Neural crest cell (in vitro differentiated cells): ENCODE data around the gene ICAM1. TPM values are rescaled to one million over a fixed set of nuclear protein-coding genes. Genes with fewer than 3 reads are reported as not detected.
A peak's percentile ranks its signal among the peaks of the same experiment; 100 is the strongest.

ENCODE experiments used
- DNase-seq: peaks from one replicate; pipeline ENCODE4 v3.0.0; 2021; ENCODE audit warnings: low read depth, mixed read lengths, low spot score
- H3K27ac Mint-ChIP-seq: one replicate; pipeline ENCODE4 v1.8.0; 2021; ENCODE audit warnings: mild to moderate bottlenecking, mixed read lengths; ENCODE audit not compliant: unreplicated experiment
- H3K27me3 Mint-ChIP-seq: 2 replicates; pipeline ENCODE4 v1.8.0; 2021; ENCODE audit warnings: low read depth, mild to moderate bottlenecking, mixed read lengths
- H3K36me3 Mint-ChIP-seq: 2 replicates; pipeline ENCODE4 v1.8.0; 2021; ENCODE audit warnings: low read depth, mild to moderate bottlenecking, mixed read lengths
- H3K4me1 Mint-ChIP-seq: 2 replicates; pipeline ENCODE4 v1.8.0; 2021; ENCODE audit warnings: mixed read lengths
- H3K4me3 Mint-ChIP-seq: one replicate; pipeline ENCODE4 v1.8.0; 2021; ENCODE audit warnings: mild to moderate bottlenecking, mixed read lengths
- H3K9me3 Mint-ChIP-seq: 2 replicates; pipeline ENCODE4 v1.8.0; 2021; ENCODE audit warnings: mixed read lengths
- total RNA-seq: library from RNA; stranded (reverse); gene quantifications from 2 replicates; pipeline ENCODE4 v1.2.1, GENCODE V29; 2021
- TF ChIP-seq, protein P1 (sequence below): fragments of 200-600 bp; sonication (generic); conservative IDR thresholded peaks from 2 replicates; pipeline ENCODE4 v1.5.0; 2021; ENCODE audit warnings: antibody characterized with exemption, mild to moderate bottlenecking

Gene ICAM1
- total RNA-seq, 1 donor from 2014 or later: 0.23 TPM

DNA sequence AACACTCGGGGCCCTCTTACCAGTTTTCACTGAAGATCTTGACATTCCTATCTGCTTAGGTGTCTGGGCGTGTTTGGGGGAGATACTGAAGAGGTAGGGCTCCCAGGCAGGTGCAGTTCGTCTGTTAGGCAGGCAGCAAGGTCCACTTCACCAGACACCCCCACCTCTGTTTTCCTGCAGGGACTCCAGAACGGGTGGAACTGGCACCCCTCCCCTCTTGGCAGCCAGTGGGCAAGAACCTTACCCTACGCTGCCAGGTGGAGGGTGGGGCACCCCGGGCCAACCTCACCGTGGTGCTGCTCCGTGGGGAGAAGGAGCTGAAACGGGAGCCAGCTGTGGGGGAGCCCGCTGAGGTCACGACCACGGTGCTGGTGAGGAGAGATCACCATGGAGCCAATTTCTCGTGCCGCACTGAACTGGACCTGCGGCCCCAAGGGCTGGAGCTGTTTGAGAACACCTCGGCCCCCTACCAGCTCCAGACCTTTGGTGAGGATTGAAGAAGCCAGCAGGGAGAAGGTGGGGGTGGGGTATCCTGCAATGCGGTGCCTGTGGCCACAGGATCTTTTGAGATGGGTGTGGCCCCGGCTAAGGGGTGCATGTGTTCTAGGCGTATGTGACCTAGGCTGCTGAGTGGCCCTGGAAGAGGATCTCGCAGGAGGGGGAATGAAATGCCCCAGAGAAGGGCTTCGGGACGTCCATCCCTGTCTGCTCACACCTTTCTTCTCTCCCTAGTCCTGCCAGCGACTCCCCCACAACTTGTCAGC is 12.6 kb downstream of the ICAM1 start:
- no peak overlapping the region for H3K4me3 Mint-ChIP-seq
- H3K4me1 Mint-ChIP-seq: peaks cover 1% of the 10 kb centered on the region
- H3K36me3 Mint-ChIP-seq: no peaks in the 10 kb centered on the region
- no peaks in the 10 kb centered on the region for H3K9me3 Mint-ChIP-seq
- H3K27me3 Mint-ChIP-seq: peaks cover 66% of the 10 kb centered on the region
- DNase-seq: no peak
- TF ChIP-seq, protein P1, sequence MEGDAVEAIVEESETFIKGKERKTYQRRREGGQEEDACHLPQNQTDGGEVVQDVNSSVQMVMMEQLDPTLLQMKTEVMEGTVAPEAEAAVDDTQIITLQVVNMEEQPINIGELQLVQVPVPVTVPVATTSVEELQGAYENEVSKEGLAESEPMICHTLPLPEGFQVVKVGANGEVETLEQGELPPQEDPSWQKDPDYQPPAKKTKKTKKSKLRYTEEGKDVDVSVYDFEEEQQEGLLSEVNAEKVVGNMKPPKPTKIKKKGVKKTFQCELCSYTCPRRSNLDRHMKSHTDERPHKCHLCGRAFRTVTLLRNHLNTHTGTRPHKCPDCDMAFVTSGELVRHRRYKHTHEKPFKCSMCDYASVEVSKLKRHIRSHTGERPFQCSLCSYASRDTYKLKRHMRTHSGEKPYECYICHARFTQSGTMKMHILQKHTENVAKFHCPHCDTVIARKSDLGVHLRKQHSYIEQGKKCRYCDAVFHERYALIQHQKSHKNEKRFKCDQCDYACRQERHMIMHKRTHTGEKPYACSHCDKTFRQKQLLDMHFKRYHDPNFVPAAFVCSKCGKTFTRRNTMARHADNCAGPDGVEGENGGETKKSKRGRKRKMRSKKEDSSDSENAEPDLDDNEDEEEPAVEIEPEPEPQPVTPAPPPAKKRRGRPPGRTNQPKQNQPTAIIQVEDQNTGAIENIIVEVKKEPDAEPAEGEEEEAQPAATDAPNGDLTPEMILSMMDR: no peak
- H3K27ac Mint-ChIP-seq: no peak overlapping the region

DNA sequence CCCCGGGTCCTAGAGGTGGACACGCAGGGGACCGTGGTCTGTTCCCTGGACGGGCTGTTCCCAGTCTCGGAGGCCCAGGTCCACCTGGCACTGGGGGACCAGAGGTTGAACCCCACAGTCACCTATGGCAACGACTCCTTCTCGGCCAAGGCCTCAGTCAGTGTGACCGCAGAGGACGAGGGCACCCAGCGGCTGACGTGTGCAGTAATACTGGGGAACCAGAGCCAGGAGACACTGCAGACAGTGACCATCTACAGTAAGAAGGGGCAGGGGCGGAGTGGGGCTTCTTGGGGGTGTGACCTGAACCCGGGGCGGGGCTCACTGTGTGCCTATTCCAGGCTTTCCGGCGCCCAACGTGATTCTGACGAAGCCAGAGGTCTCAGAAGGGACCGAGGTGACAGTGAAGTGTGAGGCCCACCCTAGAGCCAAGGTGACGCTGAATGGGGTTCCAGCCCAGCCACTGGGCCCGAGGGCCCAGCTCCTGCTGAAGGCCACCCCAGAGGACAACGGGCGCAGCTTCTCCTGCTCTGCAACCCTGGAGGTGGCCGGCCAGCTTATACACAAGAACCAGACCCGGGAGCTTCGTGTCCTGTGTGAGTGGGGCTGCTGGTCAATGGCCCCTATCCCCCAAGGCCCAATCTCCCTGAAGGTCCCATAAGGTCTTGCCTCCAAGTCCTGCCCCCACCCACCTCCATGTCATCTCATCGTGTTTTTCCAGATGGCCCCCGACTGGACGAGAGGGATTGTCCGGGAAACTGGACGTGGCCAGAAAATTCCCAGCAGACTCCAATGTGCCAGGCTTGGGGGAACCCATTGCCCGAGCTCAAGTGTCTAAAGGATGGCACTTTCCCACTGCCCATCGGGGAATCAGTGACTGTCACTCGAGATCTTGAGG is 13.4 kb downstream of the ICAM1 start:
- Mint-ChIP-seq H3K4me3 (no peak overlapping the region), H3K4me1 (peaks cover 6% of the 10 kb centered on the region), H3K9me3 (no peaks in the 10 kb centered on the region), H3K27ac (no peak overlapping the region), H3K27me3 (peaks cover 68% of the 10 kb centered on the region), H3K36me3 (no peaks in the 10 kb centered on the region)
- TF ChIP-seq, protein P1: no peak
- no peak for DNase-seq

DNA sequence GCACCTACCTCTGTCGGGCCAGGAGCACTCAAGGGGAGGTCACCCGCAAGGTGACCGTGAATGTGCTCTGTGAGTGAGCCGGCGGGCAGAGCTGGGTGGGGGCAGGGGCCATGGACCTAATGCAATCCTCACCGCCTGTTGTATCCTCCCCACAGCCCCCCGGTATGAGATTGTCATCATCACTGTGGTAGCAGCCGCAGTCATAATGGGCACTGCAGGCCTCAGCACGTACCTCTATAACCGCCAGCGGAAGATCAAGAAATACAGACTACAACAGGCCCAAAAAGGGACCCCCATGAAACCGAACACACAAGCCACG is 14.0 kb downstream of the ICAM1 start:
- Mint-ChIP-seq H3K27ac (no peak overlapping the region), H3K9me3 (no peaks in the 10 kb centered on the region), H3K36me3 (no peaks in the 10 kb centered on the region), H3K27me3 (peaks cover 70% of the 10 kb centered on the region), H3K4me3 (no peak overlapping the region), H3K4me1 (peaks cover 6% of the 10 kb centered on the region)
- TF ChIP-seq, protein P1: no peak
- no peak for DNase-seq

DNA sequence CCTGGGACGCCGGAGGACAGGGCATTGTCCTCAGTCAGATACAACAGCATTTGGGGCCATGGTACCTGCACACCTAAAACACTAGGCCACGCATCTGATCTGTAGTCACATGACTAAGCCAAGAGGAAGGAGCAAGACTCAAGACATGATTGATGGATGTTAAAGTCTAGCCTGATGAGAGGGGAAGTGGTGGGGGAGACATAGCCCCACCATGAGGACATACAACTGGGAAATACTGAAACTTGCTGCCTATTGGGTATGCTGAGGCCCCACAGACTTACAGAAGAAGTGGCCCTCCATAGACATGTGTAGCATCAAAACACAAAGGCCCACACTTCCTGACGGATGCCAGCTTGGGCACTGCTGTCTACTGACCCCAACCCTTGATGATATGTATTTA is 14.5 kb downstream of the ICAM1 start:
- DNase-seq: no peak
- Mint-ChIP-seq H3K27ac (no peak overlapping the region), H3K27me3 (peaks cover 72% of the 10 kb centered on the region), H3K4me3 (no peak overlapping the region), H3K36me3 (no peaks in the 10 kb centered on the region), H3K9me3 (no peaks in the 10 kb centered on the region), H3K4me1 (peaks cover 8% of the 10 kb centered on the region)
- TF ChIP-seq, protein P1: no peak

DNA sequence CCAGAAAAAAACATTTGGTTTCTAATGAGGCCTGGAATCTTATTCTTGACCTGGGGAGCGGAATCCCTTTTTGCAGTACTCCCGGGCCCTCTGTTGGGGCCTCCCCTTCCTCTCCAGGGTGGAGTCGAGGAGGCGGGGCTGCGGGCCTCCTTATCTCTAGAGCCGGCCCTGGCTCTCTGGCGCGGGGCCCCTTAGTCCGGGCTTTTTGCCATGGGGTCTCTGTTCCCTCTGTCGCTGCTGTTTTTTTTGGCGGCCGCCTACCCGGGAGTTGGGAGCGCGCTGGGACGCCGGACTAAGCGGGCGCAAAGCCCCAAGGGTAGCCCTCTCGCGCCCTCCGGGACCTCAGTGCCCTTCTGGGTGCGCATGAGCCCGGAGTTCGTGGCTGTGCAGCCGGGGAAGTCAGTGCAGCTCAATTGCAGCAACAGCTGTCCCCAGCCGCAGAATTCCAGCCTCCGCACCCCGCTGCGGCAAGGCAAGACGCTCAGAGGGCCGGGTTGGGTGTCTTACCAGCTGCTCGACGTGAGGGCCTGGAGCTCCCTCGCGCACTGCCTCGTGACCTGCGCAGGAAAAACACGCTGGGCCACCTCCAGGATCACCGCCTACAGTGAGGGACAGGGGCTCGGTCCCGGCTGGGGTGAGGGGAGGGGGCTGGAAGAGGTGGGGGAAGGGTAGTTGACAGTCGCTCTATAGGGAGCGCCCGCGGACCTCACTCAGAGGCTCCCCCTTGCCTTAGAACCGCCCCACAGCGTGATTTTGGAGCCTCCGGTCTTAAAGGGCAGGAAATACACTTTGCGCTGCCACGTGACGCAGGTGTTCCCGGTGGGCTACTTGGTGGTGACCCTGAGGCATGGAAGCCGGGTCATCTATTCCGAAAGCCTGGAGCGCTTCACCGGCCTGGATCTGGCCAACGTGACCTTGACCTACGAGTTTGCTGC is 16.1 kb downstream of the ICAM1 start, which contains the start of gene ICAM4:
ICAM4 (plus strand) TSS at position 153 of the 935 bp plus-strand sequence; CDS start at position 211, 58 bp downstream.
- Mint-ChIP-seq H3K9me3 (no peaks in the 10 kb centered on the region), H3K27ac (no peak within 1 kb of the TSS), H3K27me3 (peaks cover 88% of the 10 kb centered on the region), H3K36me3 (no peaks in the 10 kb centered on the region), H3K4me3 (peak within 1 kb of the TSS; percentile 18), H3K4me1 (peaks cover 15% of the 10 kb centered on the region)
- TF ChIP-seq, protein P1: no peak
- no peak for DNase-seq
